Measurements from ENCODE around the gene ACVRL1. TPM values are rescaled to one million over a fixed set of nuclear protein-coding genes. Genes with fewer than 3 reads are reported as not detected.

Gene ACVRL1
- total and polyA plus RNA-seq, 5 experiments from 2014 or later, result not detected

- ATAC-seq (peak in 1 of 2 donors; percentile 52), DNase-seq (no peak)
- H3K9me3 Mint-ChIP-seq, result no peaks in the 10 kb centered on the region
- H3K4me1 Mint-ChIP-seq, result peaks cover 16 to 26% (median 23%) of the 10 kb centered on the region in 4 donors
- H3K27ac Mint-ChIP-seq, result no peak overlapping the region
- no peaks in the 10 kb centered on the region for H3K36me3 Mint-ChIP-seq
- H3K27me3 Mint-ChIP-seq, result peaks cover 21 to 76% (median 40%) of the 10 kb centered on the region in 5 donors
- peak overlapping the region; percentile 18 to 72 (median 41) for H3K4me3 Mint-ChIP-seq
- POLR2A ChIA-PET, result no interaction called here
Observed at GRCh38 chr12:51868821-51869495, 38.3 kb upstream of the ACVRL1 start.

GRCh38 chr12:51869496-51869865, 37.8 kb upstream of the ACVRL1 start:
- H3K27ac Mint-ChIP-seq, result no peak overlapping the region
- H3K27me3 Mint-ChIP-seq, result peaks cover 21 to 73% (median 37%) of the 10 kb centered on the region in 5 donors
- no peak for DNase-seq
- H3K36me3 Mint-ChIP-seq, result no peaks in the 10 kb centered on the region
- H3K9me3 Mint-ChIP-seq, result no peaks in the 10 kb centered on the region
- peak overlapping the region in 8 of 10 donors; percentile 15 to 63 (median 32) for H3K4me3 Mint-ChIP-seq
- no peak for ATAC-seq
- POLR2A ChIA-PET, result no interaction called here
- peaks cover 15 to 23% (median 21%) of the 10 kb centered on the region in 4 donors for H3K4me1 Mint-ChIP-seq

- Mint-ChIP-seq H3K27me3 (peaks cover 21 to 69% (median 34%) of the 10 kb centered on the region in 5 donors), H3K9me3 (no peaks in the 10 kb centered on the region), H3K4me3 (peak overlapping the region in 8 of 10 donors; percentile 15 to 55 (median 32)), H3K36me3 (no peaks in the 10 kb centered on the region), H3K27ac (peak overlapping the region in 2 of 10 donors; percentile 0 to 4), H3K4me1 (peaks cover 14 to 21% (median 20%) of the 10 kb centered on the region in 4 donors)
- DNase-seq (no peak), ATAC-seq (no peak)
- POLR2A ChIA-PET, result interaction anchor here (1.0 kb wide), 1 partner anchor 66 kb away, joined by 4 read pairs; no protein-coding TSS in a partner anchor
Observed at GRCh38 chr12:51869931-51870330, 37.4 kb upstream of the ACVRL1 start.

- H3K27me3 Mint-ChIP-seq, result peaks cover 21 to 63% (median 33%) of the 10 kb centered on the region in 5 donors
- DNase-seq (no peak), ATAC-seq (no peak)
- H3K36me3 Mint-ChIP-seq, result no peaks in the 10 kb centered on the region
- peak overlapping the region in 5 of 10 donors; percentile 6 to 55 (median 23) for H3K4me3 Mint-ChIP-seq
- no peaks in the 10 kb centered on the region for H3K9me3 Mint-ChIP-seq
- POLR2A ChIA-PET, result interaction anchor here (1.0 kb wide), 1 partner anchor 65 kb away, joined by 4 read pairs; no protein-coding TSS in a partner anchor
- H3K4me1 Mint-ChIP-seq, result peaks cover 14 to 21% (median 20%) of the 10 kb centered on the region in 4 donors
- peak overlapping the region in 1 of 10 donors; percentile 4 for H3K27ac Mint-ChIP-seq
Observed at GRCh38 chr12:51870504-51870903, 36.8 kb upstream of the ACVRL1 start.

GRCh38 chr12:51871126-51871525, 36.2 kb upstream of the ACVRL1 start:
- no peak overlapping the region for H3K27ac Mint-ChIP-seq
- peaks cover 14 to 21% (median 20%) of the 10 kb centered on the region in 4 donors for H3K4me1 Mint-ChIP-seq
- POLR2A ChIA-PET, result no interaction called here
- no peaks in the 10 kb centered on the region for H3K9me3 Mint-ChIP-seq
- ATAC-seq (no peak), DNase-seq (no peak)
- H3K27me3 Mint-ChIP-seq, result peaks cover 21 to 57% (median 32%) of the 10 kb centered on the region in 5 donors
- H3K4me3 Mint-ChIP-seq, result no peak overlapping the region
- no peaks in the 10 kb centered on the region for H3K36me3 Mint-ChIP-seq

- Mint-ChIP-seq H3K27me3 (peaks cover 19 to 49% (median 29%) of the 10 kb centered on the region in 5 donors), H3K36me3 (no peaks in the 10 kb centered on the region), H3K4me1 (peaks cover 14 to 21% (median 20%) of the 10 kb centered on the region in 4 donors), H3K9me3 (no peaks in the 10 kb centered on the region), H3K27ac (no peak overlapping the region), H3K4me3 (no peak overlapping the region)
- DNase-seq (no peak), ATAC-seq (no peak)
- POLR2A ChIA-PET, result no interaction called here
Observed at GRCh38 chr12:51871918-51872688, 35.2 kb upstream of the ACVRL1 start.

- H3K9me3 Mint-ChIP-seq, result no peaks in the 10 kb centered on the region
- no peak overlapping the region for H3K4me3 Mint-ChIP-seq
- POLR2A ChIA-PET, result no interaction called here
- H3K27me3 Mint-ChIP-seq, result peaks cover 14 to 44% (median 23%) of the 10 kb centered on the region in 5 donors
- no peak overlapping the region for H3K27ac Mint-ChIP-seq
- ATAC-seq (no peak), DNase-seq (no peak)
- peaks cover 14 to 21% (median 20%) of the 10 kb centered on the region in 4 donors for H3K4me1 Mint-ChIP-seq
- no peaks in the 10 kb centered on the region for H3K36me3 Mint-ChIP-seq
Observed at GRCh38 chr12:51872689-51872981, 34.7 kb upstream of the ACVRL1 start.

GRCh38 chr12:51873251-51873994, 33.9 kb upstream of the ACVRL1 start:
- H3K36me3 Mint-ChIP-seq, result no peaks in the 10 kb centered on the region
- no peak for DNase-seq
- H3K4me3 Mint-ChIP-seq, result no peak overlapping the region
- peaks cover 10 to 21% (median 15%) of the 10 kb centered on the region in 4 donors for H3K4me1 Mint-ChIP-seq
- POLR2A ChIA-PET, result no interaction called here
- peaks cover 9 to 36% (median 17%) of the 10 kb centered on the region in 5 donors for H3K27me3 Mint-ChIP-seq
- no peak for ATAC-seq
- no peaks in the 10 kb centered on the region for H3K9me3 Mint-ChIP-seq
- H3K27ac Mint-ChIP-seq, result no peak overlapping the region

GRCh38 chr12:51874000-51874399, 33.3 kb upstream of the ACVRL1 start:
- H3K4me1 Mint-ChIP-seq, result peaks cover 6 to 15% (median 9%) of the 10 kb centered on the region in 4 donors
- H3K27ac Mint-ChIP-seq, result peak overlapping the region in 1 of 10 donors; percentile 78
- no peaks in the 10 kb centered on the region for H3K9me3 Mint-ChIP-seq
- POLR2A ChIA-PET, result no interaction called here
- DNase-seq (no peak), ATAC-seq (no peak)
- H3K27me3 Mint-ChIP-seq, result peaks cover 8 to 30% (median 15%) of the 10 kb centered on the region in 5 donors
- H3K36me3 Mint-ChIP-seq, result no peaks in the 10 kb centered on the region
- H3K4me3 Mint-ChIP-seq, result no peak overlapping the region

GRCh38 chr12:51874486-51874885, 32.8 kb upstream of the ACVRL1 start:
- ATAC-seq (no peak), DNase-seq (no peak)
- peaks cover 8 to 25% (median 15%) of the 10 kb centered on the region in 5 donors for H3K27me3 Mint-ChIP-seq
- H3K27ac Mint-ChIP-seq, result peak overlapping the region in 2 of 10 donors; percentile 30 to 40
- POLR2A ChIA-PET, result interaction anchor here (0.6 kb wide), 1 partner anchor 12 kb away, joined by 3 read pairs; no protein-coding TSS in a partner anchor
- H3K4me3 Mint-ChIP-seq, result no peak overlapping the region
- H3K9me3 Mint-ChIP-seq, result no peaks in the 10 kb centered on the region
- peaks cover 6 to 12% (median 9%) of the 10 kb centered on the region in 4 donors for H3K4me1 Mint-ChIP-seq
- no peaks in the 10 kb centered on the region for H3K36me3 Mint-ChIP-seq

- Mint-ChIP-seq H3K4me1 (peaks cover 0 to 3% (median 0%) of the 10 kb centered on the region in 4 donors), H3K36me3 (peaks cover 0 to 2% (median 0%) of the 10 kb centered on the region in 3 donors), H3K27me3 (peaks cover 0 to 7% (median 0%) of the 10 kb centered on the region in 5 donors), H3K4me3 (no peak overlapping the region), H3K27ac (no peak overlapping the region), H3K9me3 (no peaks in the 10 kb centered on the region)
- DNase-seq (no peak), ATAC-seq (no peak)
- POLR2A ChIA-PET, result interaction anchor here (0.8 kb wide), 1 partner anchor 55 kb away, joined by 3 read pairs; no protein-coding TSS in a partner anchor
Observed at GRCh38 chr12:51879102-51879501, 28.2 kb upstream of the ACVRL1 start.

- peaks cover 0 to 2% (median 0%) of the 10 kb centered on the region in 3 donors for H3K36me3 Mint-ChIP-seq
- H3K27ac Mint-ChIP-seq, result no peak overlapping the region
- DNase-seq, result no peak
- POLR2A ChIA-PET, result no interaction called here
- H3K4me3 Mint-ChIP-seq, result no peak overlapping the region
- H3K9me3 Mint-ChIP-seq, result peaks cover 0 to 5% (median 0%) of the 10 kb centered on the region in 9 donors
- peaks cover 0 to 3% (median 0%) of the 10 kb centered on the region in 5 donors for H3K27me3 Mint-ChIP-seq
- peaks cover 7 to 19% (median 15%) of the 10 kb centered on the region in 4 donors for H3K4me1 Mint-ChIP-seq
- ATAC-seq, result no peak
Observed at GRCh38 chr12:51883295-51883694, 24.0 kb upstream of the ACVRL1 start.
